ENCODE data around the gene RHEB. TPM values are rescaled to one million over a fixed set of nuclear protein-coding genes. Genes with fewer than 3 reads are reported as not detected.

The RHEB gene
- total RNA-seq, 1 experiment from 2014 or later: 156 TPM

- DNase-seq: no peak
- peaks cover 39% of the 10 kb centered on the region for H3K36me3 Mint-ChIP-seq (ENCODE audit: insufficient read depth, unreplicated experiment)
- CTCF ChIA-PET: no interaction called here
Observed at GRCh38 chr7:151495360-151495759, 24.3 kb downstream of the RHEB start.

GRCh38 chr7:151494298-151495284, 25.1 kb downstream of the RHEB start:
- Mint-ChIP-seq H3K9me3 (ENCODE audit: unreplicated experiment) (no peaks in the 10 kb centered on the region), H3K4me1 (ENCODE audit: low read depth, unreplicated experiment) (peaks cover 56% of the 10 kb centered on the region), H3K4me3 (ENCODE audit: unreplicated experiment) (no peak overlapping the region), H3K27ac (ENCODE audit: unreplicated experiment) (peak overlapping the region; percentile 77), H3K27me3 (ENCODE audit: insufficient read depth, unreplicated experiment) (no peaks in the 10 kb centered on the region), H3K36me3 (ENCODE audit: insufficient read depth, unreplicated experiment) (peaks cover 43% of the 10 kb centered on the region)
- no peaks in the 10 kb centered on the region for H3K9me3 ChIP-seq
- H3K27me3 ChIP-seq (replicated peaks; ENCODE audit: control insufficient read depth, insufficient read depth, low read length): no peaks in the 10 kb centered on the region
- no TSS peak for BruUV-seq (replicated peaks)
- CTCF ChIA-PET: no interaction called here
- POLR2A ChIA-PET: no interaction called here
- TF ChIP-seq, protein P1, sequence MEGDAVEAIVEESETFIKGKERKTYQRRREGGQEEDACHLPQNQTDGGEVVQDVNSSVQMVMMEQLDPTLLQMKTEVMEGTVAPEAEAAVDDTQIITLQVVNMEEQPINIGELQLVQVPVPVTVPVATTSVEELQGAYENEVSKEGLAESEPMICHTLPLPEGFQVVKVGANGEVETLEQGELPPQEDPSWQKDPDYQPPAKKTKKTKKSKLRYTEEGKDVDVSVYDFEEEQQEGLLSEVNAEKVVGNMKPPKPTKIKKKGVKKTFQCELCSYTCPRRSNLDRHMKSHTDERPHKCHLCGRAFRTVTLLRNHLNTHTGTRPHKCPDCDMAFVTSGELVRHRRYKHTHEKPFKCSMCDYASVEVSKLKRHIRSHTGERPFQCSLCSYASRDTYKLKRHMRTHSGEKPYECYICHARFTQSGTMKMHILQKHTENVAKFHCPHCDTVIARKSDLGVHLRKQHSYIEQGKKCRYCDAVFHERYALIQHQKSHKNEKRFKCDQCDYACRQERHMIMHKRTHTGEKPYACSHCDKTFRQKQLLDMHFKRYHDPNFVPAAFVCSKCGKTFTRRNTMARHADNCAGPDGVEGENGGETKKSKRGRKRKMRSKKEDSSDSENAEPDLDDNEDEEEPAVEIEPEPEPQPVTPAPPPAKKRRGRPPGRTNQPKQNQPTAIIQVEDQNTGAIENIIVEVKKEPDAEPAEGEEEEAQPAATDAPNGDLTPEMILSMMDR (IDR thresholded peaks at IDR 0.05; ENCODE audit: insufficient read depth in 1 of 2, low read depth in 1 of 2, low read length in 1 of 2, severe bottlenecking in 1 of 2, unreplicated experiment in 1 of 2): no peak
- intact Hi-C loops (cut with micrococcal nuclease; ENCODE audit: unreplicated experiment): no loop called here
- no peak overlapping the region for H3K4me3 ChIP-seq (ENCODE audit: low read depth, low read length)
- H3K4me1 ChIP-seq: peaks cover 46% of the 10 kb centered on the region
- H3K36me3 ChIP-seq (ENCODE audit: control insufficient read depth, insufficient read depth, low read length): 0 out of 2 replicates have a peak, but pooled peaks cover 1% of the 10 kb centered on the region
- DNase-seq: no peak

More at GRCh38 chr7:151495360-151495759, 24.3 kb downstream of the RHEB start:
- 0 out of 2 replicates have a peak, but pooled peaks cover 1% of the 10 kb centered on the region for H3K36me3 ChIP-seq (ENCODE audit: control insufficient read depth, insufficient read depth, low read length)
- H3K9me3 ChIP-seq: no peaks in the 10 kb centered on the region
- H3K27me3 ChIP-seq (replicated peaks; ENCODE audit: control insufficient read depth, insufficient read depth, low read length): no peaks in the 10 kb centered on the region
- H3K4me1 ChIP-seq: peaks cover 48% of the 10 kb centered on the region
- no TSS peak for BruUV-seq (replicated peaks)
- no peak overlapping the region for H3K4me3 Mint-ChIP-seq (ENCODE audit: unreplicated experiment)
- TF ChIP-seq, protein P1 (IDR thresholded peaks at IDR 0.05; ENCODE audit: insufficient read depth in 1 of 2, low read depth in 1 of 2, low read length in 1 of 2, severe bottlenecking in 1 of 2, unreplicated experiment in 1 of 2): no peak
- H3K27ac Mint-ChIP-seq (ENCODE audit: unreplicated experiment): no peak overlapping the region
- intact Hi-C loops (cut with micrococcal nuclease; ENCODE audit: unreplicated experiment): no loop called here
- peaks cover 56% of the 10 kb centered on the region for H3K4me1 Mint-ChIP-seq (ENCODE audit: low read depth, unreplicated experiment)
- no peaks in the 10 kb centered on the region for H3K27me3 Mint-ChIP-seq (ENCODE audit: insufficient read depth, unreplicated experiment)
- POLR2A ChIA-PET: no interaction called here
- H3K9me3 Mint-ChIP-seq (ENCODE audit: unreplicated experiment): no peaks in the 10 kb centered on the region
- no peak overlapping the region for H3K4me3 ChIP-seq (ENCODE audit: low read depth, low read length)

GRCh38 chr7:151493083-151493482, 26.6 kb downstream of the RHEB start:
- peaks cover 33% of the 10 kb centered on the region for H3K4me1 ChIP-seq
- no peaks in the 10 kb centered on the region for H3K9me3 Mint-ChIP-seq (ENCODE audit: unreplicated experiment)
- no peak for DNase-seq
- H3K4me3 ChIP-seq (ENCODE audit: low read depth, low read length): no peak overlapping the region
- CTCF ChIA-PET: no interaction called here
- intact Hi-C loops (cut with micrococcal nuclease; ENCODE audit: unreplicated experiment): loop anchor here (2.0 kb wide), 1 partner anchor 32 kb away; no protein-coding TSS in a partner anchor
- H3K27me3 Mint-ChIP-seq (ENCODE audit: insufficient read depth, unreplicated experiment): no peaks in the 10 kb centered on the region
- peak overlapping the region; percentile 76 for H3K27ac Mint-ChIP-seq (ENCODE audit: unreplicated experiment)
- no peaks in the 10 kb centered on the region for H3K9me3 ChIP-seq
- H3K36me3 Mint-ChIP-seq (ENCODE audit: insufficient read depth, unreplicated experiment): peaks cover 52% of the 10 kb centered on the region
- H3K4me3 Mint-ChIP-seq (ENCODE audit: unreplicated experiment): peak overlapping the region; percentile 30
- TF ChIP-seq, protein P1 (IDR thresholded peaks at IDR 0.05; ENCODE audit: insufficient read depth in 1 of 2, low read depth in 1 of 2, low read length in 1 of 2, severe bottlenecking in 1 of 2, unreplicated experiment in 1 of 2): no peak
- POLR2A ChIA-PET: no interaction called here
- H3K4me1 Mint-ChIP-seq (ENCODE audit: low read depth, unreplicated experiment): peaks cover 45% of the 10 kb centered on the region
- no peaks in the 10 kb centered on the region for H3K27me3 ChIP-seq (replicated peaks; ENCODE audit: control insufficient read depth, insufficient read depth, low read length)
- H3K36me3 ChIP-seq (ENCODE audit: control insufficient read depth, insufficient read depth, low read length): 0 out of 2 replicates have a peak, but pooled peaks cover 1% of the 10 kb centered on the region
- no TSS peak for BruUV-seq (replicated peaks)

Measured in Caco-2 (cell line).